Neuronal stem cell (in vitro differentiated cells): ENCODE data around the gene MITD1. TPM values are rescaled to one million over a fixed set of nuclear protein-coding genes. Genes with fewer than 3 reads are reported as not detected.
"Not testable (repeated sequence)": the region's sequence is repeated elsewhere in the genome, so short reads cannot be mapped to it uniquely, and the experiment has no call there.

ENCODE experiments used
- DNase-seq: peaks from one replicate; pipeline ENCODE4 v3.0.0-alpha.2; 2013; ENCODE audit warnings: low spot score
- H2AFZ ChIP-seq: one replicate; pipeline ENCODE4 v1.6.1; 2013; ENCODE audit warnings: mild to moderate bottlenecking, low read length, inconsistent platforms
- H2AK5ac ChIP-seq: 2 replicates; pipeline ENCODE4 v1.6.1; 2013; ENCODE audit warnings: low read depth, mild to moderate bottlenecking, inconsistent platforms, low read length, moderate library complexity, mixed read lengths
- H2BK120ac ChIP-seq: 2 replicates; pipeline ENCODE4 v1.6.1; 2013; ENCODE audit warnings: low read depth, mild to moderate bottlenecking, inconsistent platforms, low read length, moderate library complexity, mixed read lengths
- H2BK12ac ChIP-seq: one replicate; pipeline ENCODE4 v1.6.1; 2013; ENCODE audit warnings: low read length, inconsistent platforms
- H2BK15ac ChIP-seq: 2 replicates; pipeline ENCODE4 v1.6.1; 2013; ENCODE audit warnings: mild to moderate bottlenecking, low read length, inconsistent platforms, mixed read lengths
- H2BK5ac ChIP-seq: one replicate; pipeline ENCODE4 v1.6.1; 2013; ENCODE audit warnings: inconsistent platforms, mild to moderate bottlenecking, low read length, moderate library complexity
- H3K14ac ChIP-seq: one replicate; pipeline ENCODE4 v1.6.1; 2013; ENCODE audit warnings: low read length, inconsistent platforms
- H3K18ac ChIP-seq: 2 replicates; pipeline ENCODE4 v1.6.1; 2013; ENCODE audit warnings: low read length, inconsistent platforms
- H3K23ac ChIP-seq: 2 replicates; pipeline ENCODE4 v1.6.1; 2013; ENCODE audit warnings: low read depth, mild to moderate bottlenecking, mixed read lengths, low read length, inconsistent platforms; ENCODE audit not compliant: poor library complexity
- H3K27ac ChIP-seq: replicated peaks from 3 replicates; pipeline ENCODE4 v1.5.1; 2013; ENCODE audit warnings: low read length, inconsistent platforms
- H3K27me3 ChIP-seq, 3 experiments: 2 replicates each; pipeline ENCODE4 v1.6.1; 2013; ENCODE audit warnings: low read length in 3 of 3, mild to moderate bottlenecking in 2 of 3, inconsistent platforms in 1 of 3, low read depth in 1 of 3, mixed read lengths in 1 of 3, moderate library complexity in 1 of 3; ENCODE audit not compliant: control insufficient read depth in 3 of 3, insufficient read depth in 3 of 3
- H3K36me3 ChIP-seq, 2 donors: replicated peaks in 1 of 2; 2 replicates each; pipeline ENCODE4 v1.6.1; 2013; ENCODE audit warnings: low read length in 2 of 2; ENCODE audit not compliant: control insufficient read depth in 2 of 2, insufficient read depth in 2 of 2
- H3K4ac ChIP-seq: 2 replicates; pipeline ENCODE4 v1.6.1; 2013; ENCODE audit warnings: inconsistent platforms, mild to moderate bottlenecking, low read length, moderate library complexity
- H3K4me1 ChIP-seq, 2 donors: 1 replicate in 1 of 2; 2 replicates in 1 of 2; pipeline ENCODE4 v1.6.1; 2013; ENCODE audit warnings: low read length in 2 of 2, low read depth in 1 of 2; ENCODE audit not compliant: control insufficient read depth in 2 of 2, insufficient read depth in 1 of 2
- H3K4me2 ChIP-seq: one replicate; pipeline ENCODE4 v1.6.1; 2013; ENCODE audit warnings: mild to moderate bottlenecking, low read length, inconsistent platforms; ENCODE audit not compliant: insufficient read depth, poor library complexity, severe bottlenecking
- H3K4me3 ChIP-seq, 2 donors: 2 replicates each; pipeline ENCODE4 v1.5.1; 2013; ENCODE audit warnings: low read length in 2 of 2, mild to moderate bottlenecking in 2 of 2, inconsistent platforms in 1 of 2, moderate library complexity in 1 of 2
- H3K79me1 ChIP-seq: one replicate; pipeline ENCODE4 v1.6.1; 2013; ENCODE audit warnings: low read depth, mild to moderate bottlenecking, inconsistent platforms, low read length, moderate library complexity
- H3K9ac ChIP-seq: one replicate; pipeline ENCODE4 v1.6.1; 2013; ENCODE audit warnings: mild to moderate bottlenecking, low read depth, low read length, inconsistent platforms; ENCODE audit not compliant: poor library complexity
- H3K9me3 ChIP-seq, 2 donors: replicated peaks in 1 of 2; 2 replicates each; pipeline versions ENCODE3 to v1.6.1; 2013; ENCODE audit warnings: low read length in 2 of 2, mild to moderate bottlenecking in 2 of 2, inconsistent platforms in 1 of 2, low read depth in 1 of 2, mixed read lengths in 1 of 2, moderate library complexity in 1 of 2; ENCODE audit not compliant: control insufficient read depth in 2 of 2, insufficient read depth in 1 of 2
- H4K8ac ChIP-seq: one replicate; pipeline ENCODE4 v1.6.1; 2013; ENCODE audit warnings: low read depth, mild to moderate bottlenecking, inconsistent platforms, low read length, moderate library complexity
- H4K91ac ChIP-seq: one replicate; pipeline ENCODE4 v1.6.1; 2013; ENCODE audit warnings: low read length, low read depth, mild to moderate bottlenecking, inconsistent platforms; ENCODE audit not compliant: poor library complexity
- WGBS, 2 donors: extraction: QIAGEN DNeasy Blood & Tissue Kit; methylation state at CpG; one replicate each; pipeline ENCODE4 v1.1.7; 2013; ENCODE audit warnings: missing lambda C conversion rate in 2 of 2, mixed read lengths in 1 of 2; ENCODE audit not compliant: insufficient read length in 2 of 2, insufficient replicate concordance in 1 of 2; ENCODE audit errors: extremely low coverage in 2 of 2; 5-methylcytosine and 5-hydroxymethylcytosine counted together
- small RNA-seq: library from polyadenylated mRNA; stranded (forward); fragments of <200 nt; extraction: miRNeasy Mini kit (QIAGEN cat#:217004); gene quantifications from one replicate; pipeline ENCODE3, GENCODE V24; 2013; ENCODE audit not compliant: insufficient read depth

Gene MITD1

DNA sequence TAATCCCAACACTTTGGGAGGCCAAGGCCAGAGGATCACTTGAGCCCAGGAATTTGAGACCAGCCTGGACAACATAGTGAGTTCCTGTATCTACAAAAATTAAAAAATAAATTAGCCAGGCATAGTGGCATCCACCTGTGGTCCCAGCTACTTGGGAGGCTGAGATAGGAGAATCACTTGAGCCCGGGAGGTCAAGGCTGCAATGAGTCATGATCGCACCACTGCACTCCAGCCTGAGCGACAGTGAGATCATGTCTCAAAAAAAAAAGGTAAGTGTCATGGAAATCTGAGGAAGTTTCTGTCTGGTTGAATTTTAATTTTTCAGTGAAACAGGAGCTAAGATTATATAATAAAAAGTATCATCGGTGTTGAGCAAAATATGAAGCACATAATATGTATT lies 41.9 kb downstream of the MITD1 start:
- Histone ChIP-seq H3K9me3 (no peaks in the 10 kb centered on the region), H3K18ac (no peak overlapping the region), H3K27ac (no peak overlapping the region), H3K14ac (no peak overlapping the region), H2BK120ac (no peak overlapping the region), H3K36me3 (no peaks in the 10 kb centered on the region), H4K8ac (no peak overlapping the region), H3K4me3 (no peak overlapping the region), H3K79me1 (no peaks in the 10 kb centered on the region), H2BK12ac (no peak overlapping the region), H4K91ac (no peak overlapping the region), H3K4me1 (peaks cover 0 to 2% of the 10 kb centered on the region in 2 donors), H3K27me3 (no peaks in the 10 kb centered on the region), H2AFZ (no peak overlapping the region), H3K23ac (no peak overlapping the region), H3K4me2 (no peak overlapping the region), H2BK5ac (no peak overlapping the region), H2AK5ac (no peak overlapping the region), H3K4ac (no peak overlapping the region), H3K9ac (no peak overlapping the region), H2BK15ac (no peak overlapping the region)
- DNase-seq, result no peak
- no CpG with 5 or more reads among the region's 4 CpGs for WGBS, 2 donors

DNA sequence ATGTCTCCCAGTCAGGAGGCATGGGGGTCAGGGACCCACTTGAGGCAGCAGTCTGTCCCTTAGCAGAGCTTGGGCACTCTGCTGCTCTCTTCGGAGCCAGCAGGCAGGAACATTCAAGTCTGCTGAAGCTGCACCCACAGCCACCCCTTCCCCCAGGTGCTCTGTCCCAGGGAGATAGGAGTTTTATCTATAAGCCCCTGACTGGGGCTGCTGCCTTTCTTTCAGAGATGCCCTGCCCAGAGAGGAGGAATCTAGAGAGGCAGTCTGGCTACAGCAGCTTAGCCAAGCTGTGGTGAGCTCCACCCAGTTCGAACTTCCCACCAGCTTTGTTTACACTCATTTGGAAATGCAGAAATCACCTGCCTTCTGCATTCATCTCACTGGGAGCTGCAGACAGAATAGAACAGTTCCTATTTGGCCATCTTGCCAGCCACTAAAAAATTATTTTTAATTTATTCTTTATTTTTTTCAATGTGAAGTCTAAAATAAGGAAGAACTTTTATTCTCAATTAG lies 45.8 kb downstream of the MITD1 start:
- not testable (repeated sequence) for H2BK120ac ChIP-seq, H3K14ac ChIP-seq, H3K27me3 ChIP-seq, H3K4ac ChIP-seq, H3K23ac ChIP-seq, H3K9me3 ChIP-seq, H3K79me1 ChIP-seq, H3K4me1 ChIP-seq, H4K91ac ChIP-seq, H3K4me3 ChIP-seq, H2BK12ac ChIP-seq, H2AFZ ChIP-seq, H3K9ac ChIP-seq, H3K27ac ChIP-seq, H3K18ac ChIP-seq, H4K8ac ChIP-seq, DNase-seq, H3K36me3 ChIP-seq, H2AK5ac ChIP-seq, H2BK5ac ChIP-seq, H3K4me2 ChIP-seq, H2BK15ac ChIP-seq
- WGBS, 2 donors, result no CpG with 5 or more reads among the region's 2 CpGs

DNA sequence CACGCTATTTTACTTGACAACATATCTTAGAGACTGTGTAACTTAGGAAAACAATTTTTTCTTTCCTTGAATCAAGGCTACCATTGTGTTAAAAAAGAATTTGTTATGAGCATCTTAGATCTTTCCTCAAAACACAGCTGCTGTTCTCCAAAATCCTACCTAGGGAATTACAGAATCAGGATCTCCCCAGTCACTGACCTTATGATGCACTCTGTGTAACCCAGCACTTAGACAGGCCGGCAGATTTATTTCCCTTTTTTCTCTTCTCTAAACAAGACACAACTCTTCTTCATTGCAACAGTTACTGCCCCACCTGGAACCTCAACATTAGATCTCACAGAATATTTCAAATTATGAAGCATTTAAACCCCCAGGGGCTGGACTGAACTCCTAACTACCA lies 52.9 kb downstream of the MITD1 start:
- no peaks in the 10 kb centered on the region for H3K27me3 ChIP-seq
- WGBS, 2 donors, result no CpG with 5 or more reads among the region's 2 CpGs
- H3K18ac ChIP-seq, result no peak overlapping the region
- no peak overlapping the region for H2AK5ac ChIP-seq
- H2BK15ac ChIP-seq, result no peak overlapping the region
- H3K9me3 ChIP-seq, result peaks cover 5 to 6% of the 10 kb centered on the region in 2 donors
- H3K4me2 ChIP-seq, result no peak overlapping the region
- H2BK120ac ChIP-seq, result no peak overlapping the region
- no peak overlapping the region for H2BK12ac ChIP-seq
- no peak overlapping the region for H3K9ac ChIP-seq
- H4K8ac ChIP-seq, result no peak overlapping the region
- no peak overlapping the region for H3K4me3 ChIP-seq
- no peak overlapping the region for H4K91ac ChIP-seq
- DNase-seq, result no peak
- no peak overlapping the region for H2AFZ ChIP-seq
- no peak overlapping the region for H3K4ac ChIP-seq
- no peaks in the 10 kb centered on the region for H3K79me1 ChIP-seq
- no peak overlapping the region for H3K27ac ChIP-seq
- no peak overlapping the region for H3K23ac ChIP-seq
- no peaks in the 10 kb centered on the region for H3K4me1 ChIP-seq
- H2BK5ac ChIP-seq, result no peak overlapping the region
- no peak overlapping the region for H3K14ac ChIP-seq
- peaks cover 3 to 13% of the 10 kb centered on the region in 2 donors for H3K36me3 ChIP-seq

Small RNAs within 50 kb of the gene (small RNA-seq; reads per million reads assigned to genes)
- gene AC092587.1, result not detected
